Mesendoderm (in vitro differentiated cells): ENCODE results near the gene IRX4.

ENCODE experiments used
- DNase-seq: peaks from one replicate; pipeline ENCODE4 v3.0.0; 2013
- H2AK5ac ChIP-seq: 2 replicates; pipeline ENCODE4 v1.6.1; 2013; ENCODE audit warnings: low read length, inconsistent platforms
- H2BK120ac ChIP-seq: 2 replicates; pipeline ENCODE4 v1.6.1; 2013; ENCODE audit warnings: low read depth, mild to moderate bottlenecking, low read length, moderate library complexity, mixed read lengths
- H2BK15ac ChIP-seq: replicated peaks from 2 replicates; pipeline ENCODE4 v1.6.1; 2013; ENCODE audit warnings: low read depth, mild to moderate bottlenecking, moderate library complexity
- H2BK5ac ChIP-seq: 2 replicates; pipeline ENCODE4 v1.6.1; 2013; ENCODE audit warnings: low read length, inconsistent platforms
- H3K18ac ChIP-seq: 2 replicates; pipeline ENCODE4 v1.6.1; 2013; ENCODE audit warnings: mild to moderate bottlenecking, low read length, mixed read lengths
- H3K23ac ChIP-seq: one replicate; pipeline ENCODE4 v1.6.1; 2013; ENCODE audit warnings: low read length
- H3K27ac ChIP-seq: 2 replicates; pipeline ENCODE4 v1.5.1; 2013; ENCODE audit warnings: low read depth, mild to moderate bottlenecking, inconsistent platforms, low read length, moderate library complexity
- H3K27me3 ChIP-seq: 2 replicates; pipeline ENCODE4 v1.6.1; 2013; ENCODE audit warnings: low read length, control low read depth, mild to moderate bottlenecking, inconsistent platforms; ENCODE audit not compliant: insufficient read depth, poor library complexity
- H3K36me3 ChIP-seq: 2 replicates; pipeline ENCODE4 v1.6.1; 2013; ENCODE audit warnings: low read length, inconsistent platforms; ENCODE audit not compliant: control insufficient read depth, insufficient read depth
- H3K4ac ChIP-seq: one replicate; pipeline ENCODE4 v1.6.1; 2013; ENCODE audit warnings: low read depth, mild to moderate bottlenecking, low read length, moderate library complexity
- H3K4me1 ChIP-seq: 2 replicates; pipeline ENCODE4 v1.6.1; 2013; ENCODE audit warnings: low read depth, low read length, inconsistent platforms; ENCODE audit not compliant: control insufficient read depth
- H3K4me2 ChIP-seq: 2 replicates; pipeline ENCODE4 v1.6.1; 2013; ENCODE audit warnings: low read length
- H3K4me3 ChIP-seq: 2 replicates; pipeline ENCODE4 v1.5.1; 2013; ENCODE audit warnings: mild to moderate bottlenecking, low read length
- H3K56ac ChIP-seq: one replicate; pipeline ENCODE4 v1.6.1; 2013; ENCODE audit warnings: low read length
- H3K79me1 ChIP-seq: 2 replicates; pipeline ENCODE4 v1.6.1; 2013; ENCODE audit warnings: low read length, inconsistent platforms
- H3K79me2 ChIP-seq: 2 replicates; pipeline ENCODE4 v1.6.1; 2013; ENCODE audit warnings: mild to moderate bottlenecking, low read length; ENCODE audit not compliant: control insufficient read depth, insufficient read depth
- H3K9ac ChIP-seq: 2 replicates; pipeline ENCODE4 v1.6.1; 2013; ENCODE audit warnings: low read length, inconsistent platforms
- H4K5ac ChIP-seq: one replicate; pipeline ENCODE4 v1.6.1; 2013; ENCODE audit warnings: low read length
- H4K8ac ChIP-seq: one replicate; pipeline ENCODE4 v1.6.1; 2013; ENCODE audit warnings: low read depth, mild to moderate bottlenecking, control low read depth, low read length, moderate library complexity
- WGBS: extraction: QIAGEN DNeasy Blood & Tissue Kit; methylation state at CpG from one replicate; pipeline ENCODE4 v1.1.7; 2013; ENCODE audit warnings: low lambda C conversion rate, missing lambda C conversion rate; ENCODE audit not compliant: insufficient coverage; ENCODE audit errors: extremely low coverage; 5-methylcytosine and 5-hydroxymethylcytosine counted together

Gene IRX4

DNA sequence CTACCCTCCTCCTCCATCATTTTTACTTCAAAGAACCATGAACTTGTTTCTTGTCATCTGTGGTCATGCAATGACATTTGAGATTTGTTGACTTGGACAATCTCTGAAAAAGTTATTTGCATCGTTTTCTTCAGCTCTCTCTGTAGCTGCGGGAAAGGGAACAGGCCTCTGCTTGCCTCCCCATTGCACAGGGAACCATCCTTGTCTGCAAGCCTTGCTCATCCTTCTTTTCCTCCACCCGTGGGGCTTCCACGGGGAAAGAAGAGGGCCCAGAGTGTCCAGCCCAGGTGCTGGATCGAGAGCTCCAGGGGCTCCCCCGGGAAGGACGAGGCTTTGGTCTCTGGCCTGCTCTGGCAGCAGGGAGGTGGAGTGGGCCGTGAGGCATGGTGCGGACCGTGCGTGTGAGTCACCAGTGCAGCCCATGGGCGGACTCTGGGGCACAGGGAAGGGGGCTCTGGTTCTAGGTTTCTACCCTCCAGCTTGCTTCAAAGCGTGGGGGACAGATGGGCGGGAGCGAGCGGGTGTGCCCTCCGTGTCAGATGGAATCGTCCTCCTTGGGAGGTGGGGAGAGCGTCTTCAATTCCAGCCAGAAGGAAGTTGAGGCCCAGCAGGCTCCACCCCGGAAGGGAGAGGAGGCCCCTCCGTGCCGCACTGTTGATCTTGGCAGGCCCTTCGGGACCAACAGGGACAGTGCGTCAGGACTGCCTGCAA lies 6.0 kb upstream of the IRX4 start:
- Histone ChIP-seq H3K4ac (no peak overlapping the region), H3K9ac (no peak overlapping the region), H4K8ac (no peak overlapping the region), H3K18ac (no peak overlapping the region), H2BK120ac (no peak overlapping the region), H4K5ac (no peak overlapping the region), H3K36me3 (no peaks in the 10 kb centered on the region), H2AK5ac (no peak overlapping the region), H3K23ac (no peak overlapping the region), H3K27ac (no peak overlapping the region), H2BK15ac (no peak overlapping the region), H3K79me1 (no peaks in the 10 kb centered on the region), H3K4me3 (no peak overlapping the region), H3K4me2 (no peak overlapping the region), H3K27me3 (peaks cover 36% of the 10 kb centered on the region), H2BK5ac (no peak overlapping the region), H3K56ac (no peak overlapping the region), H3K79me2 (no peaks in the 10 kb centered on the region), H3K4me1 (no peaks in the 10 kb centered on the region)
- no CpG with 5 or more reads among the region's 24 CpGs for WGBS
- no peak for DNase-seq

DNA sequence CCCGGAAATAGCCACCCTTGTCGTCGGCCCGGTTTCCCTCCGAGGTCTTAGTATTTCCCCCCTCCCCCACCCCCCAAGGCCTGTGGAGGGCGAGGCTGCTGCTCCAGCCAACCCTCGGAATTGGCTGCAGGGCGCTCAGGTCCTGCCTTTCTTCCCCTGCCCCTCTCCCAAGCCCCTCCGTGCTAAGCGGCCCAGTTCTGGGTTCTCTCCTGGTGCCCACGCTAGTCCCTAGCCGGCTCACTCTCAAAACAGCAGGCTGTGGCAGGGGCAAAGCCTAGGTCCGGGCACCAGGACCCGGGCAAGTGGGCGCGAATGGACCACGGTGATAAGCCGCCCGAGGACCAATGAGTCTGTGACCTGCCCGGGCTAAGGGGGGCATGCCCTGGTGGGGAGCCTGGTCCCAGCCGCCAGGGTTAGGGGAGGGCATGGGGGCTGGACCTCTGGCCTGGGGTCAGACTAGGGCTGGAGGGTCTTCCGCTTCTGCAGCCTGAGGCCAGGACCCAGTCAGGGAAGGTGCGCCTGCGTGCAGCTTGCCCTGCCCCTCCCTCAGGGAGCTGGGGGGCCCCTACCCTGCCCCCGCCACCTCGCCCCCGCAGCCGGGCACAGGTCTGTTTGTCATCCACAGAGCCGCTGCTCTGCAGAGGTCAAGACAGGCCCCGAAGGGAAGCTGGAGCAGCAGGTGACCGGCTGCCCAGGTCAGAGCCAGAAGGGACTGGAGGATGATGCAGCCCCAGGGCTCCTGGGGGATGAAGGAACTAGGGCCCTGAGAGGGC lies 5.0 kb upstream of the IRX4 start:
- Histone ChIP-seq H2BK5ac (no peak overlapping the region), H4K5ac (no peak overlapping the region), H3K18ac (no peak overlapping the region), H3K4me2 (no peak overlapping the region), H3K4me3 (no peak overlapping the region), H3K23ac (no peak overlapping the region), H3K27me3 (peaks cover 45% of the 10 kb centered on the region), H3K4ac (no peak overlapping the region), H3K4me1 (no peaks in the 10 kb centered on the region), H3K79me2 (no peaks in the 10 kb centered on the region), H3K56ac (no peak overlapping the region), H3K79me1 (no peaks in the 10 kb centered on the region), H2AK5ac (no peak overlapping the region), H2BK120ac (no peak overlapping the region), H4K8ac (no peak overlapping the region), H3K27ac (no peak overlapping the region), H2BK15ac (no peak overlapping the region), H3K36me3 (no peaks in the 10 kb centered on the region), H3K9ac (no peak overlapping the region)
- peak; percentile 45 for DNase-seq
- WGBS: no CpG with 5 or more reads among the region's 31 CpGs

DNA sequence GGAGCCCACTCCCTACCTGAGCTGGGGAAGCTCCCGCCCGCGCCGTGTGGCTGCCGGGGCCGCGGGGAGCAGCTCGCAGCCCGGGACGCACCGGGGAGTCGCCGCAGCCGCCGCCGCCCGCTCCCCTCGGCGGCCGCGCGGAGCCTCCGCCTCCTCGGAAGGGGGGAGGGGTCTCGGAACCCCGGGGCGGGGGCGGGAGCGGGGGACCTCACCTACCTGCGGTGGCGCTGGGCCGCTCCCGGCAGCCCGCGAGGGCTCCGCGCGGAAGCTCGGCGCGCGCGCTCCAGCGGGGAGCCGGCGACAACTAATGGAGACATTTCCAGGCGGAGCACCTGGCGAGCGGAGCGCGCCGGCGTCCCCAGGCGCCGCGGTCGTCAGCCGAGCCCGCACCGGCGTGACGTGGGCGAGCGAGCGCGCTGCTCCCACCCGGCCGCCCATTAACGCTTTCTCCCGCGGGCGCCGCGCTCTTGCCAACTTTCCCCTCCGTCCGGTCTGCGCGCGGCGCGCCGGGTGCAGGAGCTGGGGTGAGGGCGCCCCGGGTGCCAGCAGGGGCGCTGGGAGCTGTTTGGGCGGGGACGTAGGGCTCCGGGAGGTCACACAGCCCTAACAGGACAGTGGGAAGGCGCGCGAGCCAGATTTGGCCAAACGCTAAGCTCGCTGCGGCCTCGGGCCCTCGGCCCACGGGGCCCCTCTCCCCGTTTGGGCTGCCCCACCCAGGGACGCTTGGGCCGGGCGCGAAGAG lies 4.3 kb upstream of the IRX4 start:
- DNase-seq: no peak
- peak overlapping the region; percentile 52 for H3K4me2 ChIP-seq
- WGBS: no CpG with 5 or more reads among the region's 102 CpGs
- no peaks in the 10 kb centered on the region for H3K79me1 ChIP-seq
- H3K9ac ChIP-seq: no peak overlapping the region
- H3K56ac ChIP-seq: peak overlapping the region; percentile 25
- H3K27me3 ChIP-seq: peaks cover 50% of the 10 kb centered on the region
- no peak overlapping the region for H2BK5ac ChIP-seq
- no peak overlapping the region for H4K8ac ChIP-seq
- H3K36me3 ChIP-seq: no peaks in the 10 kb centered on the region
- H2BK15ac ChIP-seq: no peak overlapping the region
- H4K5ac ChIP-seq: no peak overlapping the region
- H3K79me2 ChIP-seq: no peaks in the 10 kb centered on the region
- H3K27ac ChIP-seq: no peak overlapping the region
- H3K18ac ChIP-seq: no peak overlapping the region
- H3K4me3 ChIP-seq: no peak overlapping the region
- H3K23ac ChIP-seq: no peak overlapping the region
- no peak overlapping the region for H2BK120ac ChIP-seq
- H3K4me1 ChIP-seq: no peaks in the 10 kb centered on the region
- H2AK5ac ChIP-seq: no peak overlapping the region
- no peak overlapping the region for H3K4ac ChIP-seq

DNA sequence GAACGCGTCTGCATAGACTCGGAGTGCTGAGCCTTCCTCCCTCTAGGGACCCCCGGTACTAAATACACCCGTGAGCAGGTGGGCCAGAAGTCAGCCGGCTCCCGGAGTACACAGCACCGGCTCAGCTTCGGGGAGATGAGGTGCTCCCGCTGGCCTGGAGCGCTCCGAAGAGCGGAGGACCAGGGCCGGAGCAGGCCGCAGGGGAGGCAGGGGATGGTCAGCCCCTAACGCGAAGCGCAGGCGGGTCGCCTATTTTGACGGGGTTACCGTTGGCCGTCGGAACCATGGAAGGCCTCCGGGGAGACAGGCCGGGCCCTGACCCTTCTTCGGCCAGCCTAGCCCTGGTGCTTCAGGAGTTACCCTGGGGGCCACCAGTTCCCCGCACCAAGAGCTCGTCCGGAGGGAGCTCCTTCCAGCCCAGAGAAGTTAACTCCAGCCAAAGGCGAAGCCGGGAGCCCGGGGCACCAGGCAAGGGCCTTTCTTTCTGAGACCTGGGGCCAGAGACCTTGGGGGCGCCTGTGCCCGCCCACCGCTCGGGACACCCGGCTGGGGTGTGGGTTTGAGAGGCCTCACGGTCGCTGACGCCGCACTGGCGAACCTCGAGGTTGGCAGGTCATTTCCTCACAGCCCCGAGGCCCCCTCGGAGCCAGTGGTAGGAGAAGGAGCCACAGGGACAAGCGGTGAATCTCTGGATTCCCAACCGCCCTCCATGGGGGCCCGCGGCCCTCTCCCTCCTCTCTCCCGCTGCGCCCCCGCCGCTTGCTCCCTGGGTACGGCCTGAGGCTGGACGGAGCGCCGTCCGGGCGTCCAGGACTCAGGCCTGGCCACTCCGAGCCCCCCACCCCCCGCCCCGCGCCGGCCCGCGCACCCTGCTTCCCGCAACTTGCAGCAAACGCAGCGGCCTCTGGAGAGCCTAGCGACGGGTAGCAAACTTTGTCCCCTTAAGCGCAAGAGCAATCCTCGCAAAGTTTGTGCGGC lies 3.4 kb upstream of the IRX4 start:
- Histone ChIP-seq H2AK5ac (no peak overlapping the region), H3K27me3 (peaks cover 58% of the 10 kb centered on the region), H2BK15ac (no peak overlapping the region), H3K4me2 (peak overlapping the region; percentile 36), H3K9ac (no peak overlapping the region), H4K8ac (no peak overlapping the region), H3K4ac (no peak overlapping the region), H3K18ac (no peak overlapping the region), H3K56ac (no peak overlapping the region), H4K5ac (no peak overlapping the region), H3K4me3 (no peak overlapping the region), H3K36me3 (no peaks in the 10 kb centered on the region), H3K23ac (no peak overlapping the region), H2BK5ac (no peak overlapping the region), H2BK120ac (no peak overlapping the region), H3K4me1 (no peaks in the 10 kb centered on the region), H3K79me2 (no peaks in the 10 kb centered on the region), H3K27ac (no peak overlapping the region), H3K79me1 (no peaks in the 10 kb centered on the region)
- WGBS: no CpG with 5 or more reads among the region's 75 CpGs
- peak; percentile 18 for DNase-seq

DNA sequence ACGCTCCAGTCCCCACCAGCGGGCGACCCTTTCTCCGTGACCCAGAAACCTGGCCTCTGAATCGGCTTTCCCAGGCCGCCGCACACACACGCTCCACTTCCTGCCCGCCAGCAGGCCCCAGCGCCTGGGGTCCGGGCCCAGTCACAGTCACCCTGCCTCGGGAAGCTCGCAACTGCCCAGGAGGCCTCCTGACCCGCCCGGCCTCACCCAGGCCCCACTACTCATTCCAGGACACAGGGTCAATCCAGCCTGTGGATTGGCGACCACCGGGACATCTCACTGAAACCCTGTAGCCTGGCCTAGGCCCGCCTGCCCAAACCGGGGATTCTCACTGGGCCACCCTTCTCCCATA lies 2.7 kb upstream of the IRX4 start:
- H3K79me2 ChIP-seq: no peaks in the 10 kb centered on the region
- no peak overlapping the region for H2BK5ac ChIP-seq
- no peak overlapping the region for H3K27ac ChIP-seq
- no peaks in the 10 kb centered on the region for H3K79me1 ChIP-seq
- no peak overlapping the region for H4K5ac ChIP-seq
- H4K8ac ChIP-seq: no peak overlapping the region
- no peak overlapping the region for H2AK5ac ChIP-seq
- H3K27me3 ChIP-seq: peaks cover 64% of the 10 kb centered on the region
- no peak overlapping the region for H3K4me2 ChIP-seq
- no peak overlapping the region for H3K4me3 ChIP-seq
- H3K4ac ChIP-seq: no peak overlapping the region
- DNase-seq: peak; percentile 13
- H2BK15ac ChIP-seq: no peak overlapping the region
- no peaks in the 10 kb centered on the region for H3K4me1 ChIP-seq
- no peak overlapping the region for H3K56ac ChIP-seq
- no CpG with 5 or more reads among the region's 19 CpGs for WGBS
- H3K9ac ChIP-seq: no peak overlapping the region
- H2BK120ac ChIP-seq: no peak overlapping the region
- H3K36me3 ChIP-seq: no peaks in the 10 kb centered on the region
- no peak overlapping the region for H3K23ac ChIP-seq
- no peak overlapping the region for H3K18ac ChIP-seq
